Chondrocyte (in vitro differentiated cells): Measurements from ENCODE around the gene FAM222A. TPM values are rescaled to one million over a fixed set of nuclear protein-coding genes. Genes with fewer than 3 reads are reported as not detected.

ENCODE experiments used
- DNase-seq: peaks from one replicate; pipeline ENCODE4 v3.0.0; 2021; ENCODE audit warnings: mixed read lengths, low spot score
- H3K27ac Mint-ChIP-seq: one replicate; pipeline ENCODE4 v1.8.0; 2021; ENCODE audit warnings: mild to moderate bottlenecking, moderate library complexity, mixed read lengths; ENCODE audit not compliant: unreplicated experiment
- H3K27me3 Mint-ChIP-seq: 2 replicates; pipeline ENCODE4 v1.8.0; 2021; ENCODE audit warnings: low read depth, mixed read lengths
- H3K36me3 Mint-ChIP-seq: 2 replicates; pipeline ENCODE4 v1.8.0; 2021; ENCODE audit warnings: low read depth, mixed read lengths
- H3K4me1 Mint-ChIP-seq: 2 replicates; pipeline ENCODE4 v1.8.0; 2021; ENCODE audit warnings: low read depth, mild to moderate bottlenecking, mixed read lengths
- H3K4me3 Mint-ChIP-seq: one replicate; pipeline ENCODE4 v1.8.0; 2021; ENCODE audit warnings: mild to moderate bottlenecking, moderate library complexity, mixed read lengths; ENCODE audit not compliant: unreplicated experiment
- H3K9me3 Mint-ChIP-seq: 2 replicates; pipeline ENCODE4 v1.8.0; 2021; ENCODE audit warnings: low read depth, mixed read lengths
- total RNA-seq: library from RNA; stranded (reverse); gene quantifications from 3 replicates; pipeline ENCODE4 v1.2.1, GENCODE V29; 2021
- TF ChIP-seq, protein P1 (sequence below): fragments of 200-600 bp; sonication (generic); IDR thresholded peaks from 2 replicates; pipeline ENCODE4 v1.5.0; 2021; ENCODE audit warnings: antibody characterized with exemption, mild to moderate bottlenecking, moderate library complexity

Gene FAM222A
- total RNA-seq, 1 donor from 2014 or later = 1.0 TPM

DNA sequence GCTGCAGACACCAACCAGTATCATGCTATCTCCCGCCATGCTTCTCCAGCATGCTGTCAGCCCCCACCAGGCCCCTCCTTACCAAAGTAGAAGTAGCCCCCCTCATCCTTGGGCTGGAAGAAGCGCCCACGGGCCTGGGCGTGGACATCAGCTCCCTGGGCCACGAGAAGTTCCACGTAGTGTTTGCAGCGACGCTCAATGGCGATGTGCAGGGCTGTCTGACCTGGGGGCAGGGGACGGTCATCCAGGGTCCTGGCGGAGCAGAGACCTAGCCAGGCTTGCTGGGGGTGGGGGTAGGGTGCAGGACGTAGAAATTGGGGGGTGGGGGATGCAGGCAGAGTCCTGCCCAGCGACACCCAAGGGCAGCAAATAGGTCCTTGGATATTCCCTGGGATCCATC, 86.9 kb downstream of the FAM222A start:
- Mint-ChIP-seq H3K27ac (no peak overlapping the region), H3K9me3 (no peaks in the 10 kb centered on the region), H3K36me3 (no peaks in the 10 kb centered on the region), H3K4me1 (no peaks in the 10 kb centered on the region), H3K4me3 (no peak overlapping the region), H3K27me3 (peaks cover 2% of the 10 kb centered on the region)
- DNase-seq = no peak
- TF ChIP-seq, protein P1, sequence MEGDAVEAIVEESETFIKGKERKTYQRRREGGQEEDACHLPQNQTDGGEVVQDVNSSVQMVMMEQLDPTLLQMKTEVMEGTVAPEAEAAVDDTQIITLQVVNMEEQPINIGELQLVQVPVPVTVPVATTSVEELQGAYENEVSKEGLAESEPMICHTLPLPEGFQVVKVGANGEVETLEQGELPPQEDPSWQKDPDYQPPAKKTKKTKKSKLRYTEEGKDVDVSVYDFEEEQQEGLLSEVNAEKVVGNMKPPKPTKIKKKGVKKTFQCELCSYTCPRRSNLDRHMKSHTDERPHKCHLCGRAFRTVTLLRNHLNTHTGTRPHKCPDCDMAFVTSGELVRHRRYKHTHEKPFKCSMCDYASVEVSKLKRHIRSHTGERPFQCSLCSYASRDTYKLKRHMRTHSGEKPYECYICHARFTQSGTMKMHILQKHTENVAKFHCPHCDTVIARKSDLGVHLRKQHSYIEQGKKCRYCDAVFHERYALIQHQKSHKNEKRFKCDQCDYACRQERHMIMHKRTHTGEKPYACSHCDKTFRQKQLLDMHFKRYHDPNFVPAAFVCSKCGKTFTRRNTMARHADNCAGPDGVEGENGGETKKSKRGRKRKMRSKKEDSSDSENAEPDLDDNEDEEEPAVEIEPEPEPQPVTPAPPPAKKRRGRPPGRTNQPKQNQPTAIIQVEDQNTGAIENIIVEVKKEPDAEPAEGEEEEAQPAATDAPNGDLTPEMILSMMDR = no peak

DNA sequence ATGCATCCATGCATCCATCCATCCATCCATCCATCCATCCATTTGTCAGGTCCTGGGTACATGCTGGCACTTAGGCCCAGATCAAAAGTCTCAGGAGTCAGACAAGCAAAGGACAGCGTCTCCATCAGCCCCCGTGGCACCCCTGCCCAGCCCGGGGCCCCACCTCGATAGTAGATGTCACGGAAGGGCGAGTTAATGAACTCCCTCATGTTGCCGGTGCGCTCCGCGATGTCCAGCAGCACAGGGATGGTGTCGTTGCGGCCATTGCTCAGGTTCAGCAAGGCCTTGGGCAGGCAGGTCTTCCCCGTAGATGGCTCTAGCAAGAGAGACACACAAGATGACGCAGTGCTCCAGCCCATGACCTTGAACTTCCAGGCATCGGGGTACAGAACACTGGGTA, 89.2 kb downstream of the FAM222A start:
- TF ChIP-seq, protein P1 = no peak
- Mint-ChIP-seq H3K4me3 (no peak overlapping the region), H3K4me1 (no peaks in the 10 kb centered on the region), H3K36me3 (no peaks in the 10 kb centered on the region), H3K9me3 (no peaks in the 10 kb centered on the region), H3K27ac (no peak overlapping the region), H3K27me3 (no peaks in the 10 kb centered on the region)
- no peak for DNase-seq

DNA sequence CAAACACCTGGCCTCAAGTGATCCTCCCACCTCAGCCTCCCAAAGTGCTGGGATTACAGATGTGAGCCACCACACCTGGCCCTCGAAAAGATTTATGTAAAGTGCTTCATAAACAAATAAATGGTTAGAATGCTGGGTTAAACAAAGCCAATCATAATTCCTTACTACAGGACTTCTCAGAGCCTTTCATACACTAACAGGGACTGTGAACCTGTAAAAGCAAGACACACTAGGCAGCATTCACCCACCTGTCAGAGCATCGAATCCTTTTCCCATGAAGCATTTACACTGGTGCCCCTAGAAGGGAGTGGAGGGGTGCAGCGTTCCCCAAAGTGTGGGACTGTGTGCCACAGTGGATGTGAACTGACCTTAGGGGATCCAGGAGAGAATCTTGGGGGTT, 90.1 kb downstream of the FAM222A start:
- TF ChIP-seq, protein P1 = no peak
- Mint-ChIP-seq H3K9me3 (no peaks in the 10 kb centered on the region), H3K27ac (no peak overlapping the region), H3K4me3 (no peak overlapping the region), H3K4me1 (no peaks in the 10 kb centered on the region), H3K27me3 (no peaks in the 10 kb centered on the region), H3K36me3 (no peaks in the 10 kb centered on the region)
- no peak for DNase-seq

DNA sequence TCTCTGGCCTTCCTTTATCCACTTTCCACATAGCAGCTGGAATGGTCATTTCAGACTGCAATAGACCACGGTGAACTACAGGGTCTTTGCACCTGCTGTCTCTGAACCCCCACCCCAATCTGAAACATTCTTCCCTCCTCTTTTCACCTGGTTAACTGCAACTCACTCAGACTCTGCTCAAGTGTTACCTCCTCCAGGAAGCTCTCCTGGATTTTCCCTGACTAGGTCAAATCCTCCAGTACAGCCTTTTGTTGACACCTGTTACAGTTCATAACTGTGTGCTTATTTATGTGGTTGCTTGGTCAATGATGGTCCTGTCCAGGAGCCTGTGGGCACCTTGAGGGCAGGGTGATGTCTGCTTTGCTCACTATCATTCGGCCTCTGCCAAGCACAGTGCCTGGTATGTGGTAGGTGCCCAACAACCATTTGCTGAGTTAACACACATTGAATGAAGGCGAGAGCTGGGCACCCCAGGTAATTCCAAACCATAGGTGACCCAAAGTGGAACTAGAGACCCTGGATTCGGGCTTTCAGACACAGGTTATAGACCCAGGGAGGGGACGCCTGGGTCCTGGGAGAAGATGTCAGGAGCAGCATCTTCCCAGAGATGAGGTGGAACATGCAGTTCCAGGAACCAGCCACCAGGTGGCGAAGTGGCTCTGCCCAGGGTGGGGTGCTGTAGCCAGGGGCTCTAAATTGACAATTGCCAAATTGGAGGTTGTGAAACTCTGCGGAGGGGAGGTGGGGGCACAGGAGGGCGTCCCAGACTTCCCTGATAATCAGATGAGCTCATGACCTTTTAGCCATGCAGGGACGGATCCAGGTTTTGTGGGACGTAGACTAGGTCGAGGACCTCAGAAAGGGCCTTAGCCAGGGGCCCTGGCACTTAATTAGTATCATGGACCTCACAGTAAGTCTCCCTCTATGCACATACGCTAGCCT, 91.5 kb downstream of the FAM222A start:
- no peaks in the 10 kb centered on the region for H3K9me3 Mint-ChIP-seq
- H3K27ac Mint-ChIP-seq = no peak overlapping the region
- DNase-seq = no peak
- no peaks in the 10 kb centered on the region for H3K36me3 Mint-ChIP-seq
- no peak overlapping the region for H3K4me3 Mint-ChIP-seq
- no peaks in the 10 kb centered on the region for H3K27me3 Mint-ChIP-seq
- TF ChIP-seq, protein P1 = peak; percentile 98
- no peaks in the 10 kb centered on the region for H3K4me1 Mint-ChIP-seq

DNA sequence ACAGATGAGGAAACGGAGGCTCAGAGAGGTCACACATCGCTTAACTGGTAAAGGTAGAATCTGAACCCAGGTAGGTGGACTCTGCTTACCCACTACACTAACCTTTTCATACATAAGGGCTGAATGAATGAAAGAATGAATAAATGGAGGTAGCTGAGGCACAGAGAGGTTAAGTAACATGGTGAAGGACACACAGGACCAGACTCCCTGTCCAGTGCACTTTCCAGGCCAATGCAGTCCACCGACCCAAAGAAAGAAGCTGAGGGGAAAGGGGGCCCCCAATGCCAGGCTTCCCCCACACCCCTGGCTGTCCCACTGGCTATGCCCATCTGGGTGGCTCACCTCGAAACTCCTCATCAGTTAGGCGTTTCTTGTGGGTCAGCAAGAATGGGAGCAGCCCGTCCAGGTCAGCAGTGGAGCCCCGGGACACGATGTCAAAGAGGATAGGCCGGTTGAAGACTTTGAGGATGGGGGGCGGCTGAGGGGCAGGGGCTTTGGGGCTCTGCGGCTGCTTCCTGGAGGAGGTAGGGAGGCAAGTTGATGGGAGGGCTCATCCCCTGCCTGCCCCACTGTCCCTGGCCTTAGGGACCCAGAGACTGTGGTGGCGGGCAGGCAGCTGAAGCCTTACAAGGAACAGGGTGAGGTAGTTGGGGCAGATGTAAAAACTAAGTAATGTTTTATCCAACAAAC, 94.5 kb downstream of the FAM222A start:
- Mint-ChIP-seq H3K27me3 (no peaks in the 10 kb centered on the region), H3K27ac (no peak overlapping the region), H3K9me3 (no peaks in the 10 kb centered on the region), H3K4me1 (no peaks in the 10 kb centered on the region), H3K36me3 (no peaks in the 10 kb centered on the region), H3K4me3 (no peak overlapping the region)
- DNase-seq = no peak
- TF ChIP-seq, protein P1 = no peak
